Astrocyte (in vitro differentiated cells and primary cell): Measurements from ENCODE around the gene NPC1L1. TPM values are rescaled to one million over a fixed set of nuclear protein-coding genes. Genes with fewer than 3 reads are reported as not detected.

Source experiments
- DNase-seq: peaks from one replicate; pipeline ENCODE4 v3.0.0-alpha.2; 2010; ENCODE audit warnings: low read depth
- FAIRE-seq: peaks from 2 replicates; lab custom pipeline; 2011; peaks lifted over from hg19 to GRCh38; lab: Jason Lieb, UNC
- H2AFZ ChIP-seq: 2 replicates; pipeline ENCODE4 v1.6.0; 2012; ENCODE audit warnings: low read depth, low read length, inconsistent platforms
- H3K27ac ChIP-seq: 2 replicates; pipeline ENCODE4 v1.5.1; 2011; ENCODE audit warnings: low read depth, low read length, inconsistent platforms
- H3K27me3 ChIP-seq: 2 replicates; pipeline ENCODE4 v1.6.0; 2011; ENCODE audit warnings: low read length, inconsistent platforms; ENCODE audit not compliant: insufficient read depth
- H3K36me3 ChIP-seq: 2 replicates; pipeline ENCODE4 v1.5.1; 2011; ENCODE audit warnings: low read length, inconsistent platforms; ENCODE audit not compliant: insufficient read depth
- H3K4me1 ChIP-seq: 2 replicates; pipeline ENCODE4 v1.5.1; 2011; ENCODE audit warnings: low read length, inconsistent platforms; ENCODE audit not compliant: insufficient read depth
- H3K4me2 ChIP-seq: 2 replicates; pipeline ENCODE4 v1.6.0; 2012; ENCODE audit warnings: low read length, inconsistent platforms
- H3K4me3 ChIP-seq: 2 replicates; pipeline ENCODE4 v1.5.1; 2011; ENCODE audit warnings: low read depth, mild to moderate bottlenecking, low read length, inconsistent platforms; ENCODE audit not compliant: insufficient read depth
- H3K79me2 ChIP-seq: 2 replicates; pipeline ENCODE4 v1.6.0; 2012; ENCODE audit warnings: mild to moderate bottlenecking, low read length, inconsistent platforms; ENCODE audit not compliant: insufficient read depth
- H3K9ac ChIP-seq: 2 replicates; pipeline ENCODE4 v1.6.0; 2012; ENCODE audit warnings: mild to moderate bottlenecking, low read length, inconsistent platforms
- H3K9me3 ChIP-seq: 2 replicates; pipeline ENCODE4 v1.5.1; 2012; ENCODE audit warnings: low read depth, mild to moderate bottlenecking, low read length, inconsistent platforms; ENCODE audit not compliant: insufficient read depth
- H4K20me1 ChIP-seq: 2 replicates; pipeline ENCODE4 v1.6.0; 2012; ENCODE audit warnings: low read length, inconsistent platforms; ENCODE audit not compliant: insufficient read depth
- H3K27ac Mint-ChIP-seq: one replicate; pipeline ENCODE4 v1.8.0; 2021; ENCODE audit warnings: mild to moderate bottlenecking, mixed read lengths; ENCODE audit not compliant: unreplicated experiment
- H3K27me3 Mint-ChIP-seq: one replicate; pipeline ENCODE4 v1.8.0; 2021; ENCODE audit warnings: low read depth, mixed read lengths; ENCODE audit not compliant: unreplicated experiment
- H3K36me3 Mint-ChIP-seq: one replicate; pipeline ENCODE4 v1.8.0; 2021; ENCODE audit warnings: low read depth, mixed read lengths; ENCODE audit not compliant: unreplicated experiment
- H3K4me1 Mint-ChIP-seq: one replicate; pipeline ENCODE4 v1.8.0; 2021; ENCODE audit warnings: low read depth, mixed read lengths; ENCODE audit not compliant: unreplicated experiment
- H3K4me3 Mint-ChIP-seq: one replicate; pipeline ENCODE4 v1.8.0; 2021; ENCODE audit warnings: mild to moderate bottlenecking, moderate library complexity, mixed read lengths; ENCODE audit not compliant: unreplicated experiment
- H3K9me3 Mint-ChIP-seq: one replicate; pipeline ENCODE4 v1.8.0; 2021; ENCODE audit warnings: mild to moderate bottlenecking, mixed read lengths; ENCODE audit not compliant: unreplicated experiment
- CTCF ChIP-seq: IDR thresholded peaks from 2 replicates; pipeline ENCODE4 v1.5.1; 2011; ENCODE audit warnings: low read depth, mild to moderate bottlenecking, inconsistent platforms, low read length, moderate library complexity; ENCODE audit not compliant: insufficient read depth
- EZH2 ChIP-seq: IDR thresholded peaks from 2 replicates; pipeline ENCODE4 v1.6.1; 2012; ENCODE audit warnings: mild to moderate bottlenecking, low read length, inconsistent platforms; ENCODE audit not compliant: insufficient read depth
- total RNA-seq: library from RNA; stranded (reverse); gene quantifications from 2 replicates; pipeline ENCODE4 v1.2.1, GENCODE V29; 2021

The NPC1L1 gene
- total RNA-seq, 1 donor from 2014 or later = 0.07 TPM

- Mint-ChIP-seq H3K36me3 (peaks cover 20% of the 10 kb centered on the region), H3K4me3 (no peak overlapping the region), H3K4me1 (peaks cover 6% of the 10 kb centered on the region), H3K27me3 (no peaks in the 10 kb centered on the region), H3K27ac (no peak overlapping the region), H3K9me3 (no peaks in the 10 kb centered on the region)
- DNase-seq (no peak), FAIRE-seq (no peak)
- Histone ChIP-seq H3K9me3 (no peaks in the 10 kb centered on the region), H3K79me2 (peaks cover 19% of the 10 kb centered on the region), H4K20me1 (peaks cover 66% of the 10 kb centered on the region), H3K4me3 (no peak overlapping the region), H3K27me3 (no peaks in the 10 kb centered on the region), H3K36me3 (peaks cover 51% of the 10 kb centered on the region), H2AFZ (no peak overlapping the region), H3K27ac (no peak overlapping the region), H3K4me1 (peaks cover 4% of the 10 kb centered on the region), H3K4me2 (no peak overlapping the region), H3K9ac (no peak overlapping the region)
- TF ChIP-seq CTCF = no peak
- TF ChIP-seq EZH2 = no peak
Observed at GRCh38 chr7:44565795-44566559, 24.8 kb upstream of the NPC1L1 start.

GRCh38 chr7:44565097-44565794, 24.1 kb upstream of the NPC1L1 start:
- H4K20me1 ChIP-seq = peaks cover 61% of the 10 kb centered on the region
- no peaks in the 10 kb centered on the region for H3K27me3 ChIP-seq
- peaks cover 44% of the 10 kb centered on the region for H3K36me3 ChIP-seq
- peaks cover 4% of the 10 kb centered on the region for H3K4me1 ChIP-seq
- H3K27ac Mint-ChIP-seq = no peak overlapping the region
- H3K4me2 ChIP-seq = no peak overlapping the region
- no peaks in the 10 kb centered on the region for H3K9me3 ChIP-seq
- no peak overlapping the region for H2AFZ ChIP-seq
- FAIRE-seq (no peak), DNase-seq (no peak)
- no peak overlapping the region for H3K4me3 ChIP-seq
- peaks cover 13% of the 10 kb centered on the region for H3K79me2 ChIP-seq
- no peak overlapping the region for H3K9ac ChIP-seq
- no peak for TF ChIP-seq EZH2
- peak; percentile 83 for TF ChIP-seq CTCF
- no peak overlapping the region for H3K27ac ChIP-seq
- no peaks in the 10 kb centered on the region for H3K9me3 Mint-ChIP-seq
- peaks cover 6% of the 10 kb centered on the region for H3K4me1 Mint-ChIP-seq
- no peaks in the 10 kb centered on the region for H3K27me3 Mint-ChIP-seq
- H3K36me3 Mint-ChIP-seq = peaks cover 20% of the 10 kb centered on the region
- no peak overlapping the region for H3K4me3 Mint-ChIP-seq
